Measurements from ENCODE around the gene CAST.
"Not testable (repeated sequence)": the region's sequence is repeated elsewhere in the genome, so short reads cannot be mapped to it uniquely, and the experiment has no call there.

CAST gene

GRCh38 chr5:96716007-96716406 is 53.8 kb downstream of the CAST start:
- no peak for DNase-seq

DNA sequence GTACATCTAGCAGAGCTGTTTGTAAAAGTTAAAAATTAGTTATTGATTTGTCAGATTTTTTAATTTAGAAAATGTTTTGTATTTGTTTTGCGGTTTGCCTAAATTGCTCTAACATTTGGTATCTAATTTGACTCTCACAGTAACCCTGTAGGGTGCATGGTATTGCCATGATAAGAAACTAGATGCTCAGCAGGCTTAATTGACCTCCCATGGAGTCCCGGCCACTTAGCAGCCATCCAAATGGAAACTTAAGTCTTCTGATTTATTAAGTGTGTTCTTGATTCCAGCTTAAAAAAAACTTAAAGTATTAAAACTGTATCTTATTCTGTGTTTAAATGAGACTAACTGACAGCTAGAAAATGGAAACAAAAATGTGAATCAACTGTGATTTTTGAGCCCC is 54.5 kb downstream of the CAST start:
- no peak for DNase-seq

DNA sequence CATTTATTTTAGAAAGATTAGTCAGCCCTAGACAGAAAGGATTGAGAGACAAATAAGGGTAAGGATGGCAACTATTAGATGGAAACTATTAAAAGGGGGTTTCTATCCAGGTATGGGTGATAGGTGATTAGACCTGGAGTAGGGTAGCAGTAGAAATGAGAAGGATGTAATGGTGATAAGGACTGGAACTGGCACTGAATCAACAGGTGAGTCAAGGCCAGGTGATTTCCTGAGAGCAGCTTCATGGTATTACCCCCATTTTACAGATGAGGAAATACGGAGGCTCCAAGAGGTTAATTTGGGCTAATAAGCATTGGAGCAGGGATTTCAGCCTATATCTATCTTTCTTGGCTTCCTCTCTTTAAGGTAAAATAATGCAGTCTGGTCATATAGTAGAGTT is 55.7 kb downstream of the CAST start:
- DNase-seq, result no peak

DNA sequence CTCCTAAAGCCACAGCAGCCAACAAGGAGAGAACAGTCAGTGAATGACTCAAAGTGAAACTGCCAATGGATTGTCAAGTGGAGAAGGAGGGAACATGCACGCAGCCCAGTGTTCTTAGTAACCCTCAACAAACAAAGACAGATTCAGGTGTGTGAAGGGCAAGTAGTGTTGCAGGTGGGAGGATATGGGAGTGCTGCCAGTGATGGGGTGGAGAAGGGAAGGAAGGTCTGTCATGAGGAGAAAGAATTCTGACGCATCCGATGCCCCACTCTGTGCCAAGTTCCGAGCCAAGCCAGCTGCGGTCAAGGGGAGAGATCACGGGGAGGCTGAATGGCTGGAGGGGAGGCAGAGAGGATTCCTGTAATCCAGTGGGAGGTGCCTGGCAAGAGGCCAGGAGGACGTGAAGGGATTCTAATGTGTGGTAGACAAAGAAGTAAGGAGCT is 56.5 kb downstream of the CAST start:
- no peak for DNase-seq

DNA sequence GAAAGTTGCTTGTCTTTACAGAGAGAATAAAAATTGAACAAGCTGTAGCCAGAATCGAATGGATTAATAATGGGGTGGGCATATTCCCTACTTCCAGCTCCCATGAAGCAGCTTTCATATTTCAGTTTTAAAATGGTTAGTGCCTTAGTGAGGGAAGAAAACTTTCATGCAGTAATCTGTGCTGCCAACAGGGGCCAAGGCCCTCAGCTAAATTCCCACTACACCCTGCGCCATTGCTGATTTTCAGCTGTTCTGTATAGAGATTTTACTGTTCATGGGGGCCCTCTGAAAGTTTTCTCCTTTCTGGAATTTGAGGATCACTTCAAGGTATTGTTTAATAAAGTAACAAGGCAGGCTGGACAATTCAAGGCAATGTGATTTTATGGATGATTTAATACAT is 58.2 kb downstream of the CAST start:
- no peak for DNase-seq

- DNase-seq, result no peak
Measured at GRCh38 chr5:96721351-96721977, 59.3 kb downstream of the CAST start.

GRCh38 chr5:96725257-96725656 is 63.1 kb downstream of the CAST start:
- no peak for DNase-seq

GRCh38 chr5:96726802-96727201 is 64.6 kb downstream of the CAST start:
- no peak for DNase-seq

DNA sequence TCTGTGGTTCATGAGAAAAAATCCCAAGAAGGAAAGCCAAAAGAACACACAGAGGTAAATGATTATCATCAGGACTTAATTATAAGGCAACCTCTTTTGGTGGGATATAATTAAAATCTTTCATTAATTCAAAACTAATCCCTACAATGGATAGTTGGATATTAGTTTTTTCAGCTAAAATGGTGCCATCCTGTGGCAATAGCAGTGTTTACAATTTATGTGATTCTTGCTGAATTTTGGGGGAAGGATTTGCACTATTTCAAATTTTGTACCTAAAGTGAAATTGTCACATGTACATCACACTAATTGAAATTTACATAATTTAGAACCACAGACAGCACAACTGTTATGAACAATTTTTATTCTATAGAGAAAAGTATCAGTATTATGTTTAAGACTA is 67.0 kb downstream of the CAST start:
- no peak for DNase-seq

DNA sequence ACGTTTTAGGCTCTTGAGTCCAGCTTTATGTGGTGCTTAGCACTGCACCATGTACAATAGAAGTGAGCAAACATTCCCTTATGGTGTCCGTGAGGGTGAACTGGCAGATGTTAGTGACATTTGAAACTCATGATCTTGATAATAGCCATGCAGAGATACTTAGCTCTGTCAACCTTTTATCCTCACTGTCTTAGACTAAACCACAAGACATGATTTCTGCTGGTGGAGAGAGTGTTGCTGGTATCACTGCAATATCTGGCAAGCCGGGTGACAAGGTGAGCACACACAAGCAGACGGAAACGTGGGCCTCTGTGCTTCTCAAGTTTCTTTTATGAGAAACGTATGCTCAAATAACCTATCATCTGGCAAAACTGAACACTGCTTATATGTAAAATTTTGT is 68.4 kb downstream of the CAST start:
- no peak for DNase-seq

DNA sequence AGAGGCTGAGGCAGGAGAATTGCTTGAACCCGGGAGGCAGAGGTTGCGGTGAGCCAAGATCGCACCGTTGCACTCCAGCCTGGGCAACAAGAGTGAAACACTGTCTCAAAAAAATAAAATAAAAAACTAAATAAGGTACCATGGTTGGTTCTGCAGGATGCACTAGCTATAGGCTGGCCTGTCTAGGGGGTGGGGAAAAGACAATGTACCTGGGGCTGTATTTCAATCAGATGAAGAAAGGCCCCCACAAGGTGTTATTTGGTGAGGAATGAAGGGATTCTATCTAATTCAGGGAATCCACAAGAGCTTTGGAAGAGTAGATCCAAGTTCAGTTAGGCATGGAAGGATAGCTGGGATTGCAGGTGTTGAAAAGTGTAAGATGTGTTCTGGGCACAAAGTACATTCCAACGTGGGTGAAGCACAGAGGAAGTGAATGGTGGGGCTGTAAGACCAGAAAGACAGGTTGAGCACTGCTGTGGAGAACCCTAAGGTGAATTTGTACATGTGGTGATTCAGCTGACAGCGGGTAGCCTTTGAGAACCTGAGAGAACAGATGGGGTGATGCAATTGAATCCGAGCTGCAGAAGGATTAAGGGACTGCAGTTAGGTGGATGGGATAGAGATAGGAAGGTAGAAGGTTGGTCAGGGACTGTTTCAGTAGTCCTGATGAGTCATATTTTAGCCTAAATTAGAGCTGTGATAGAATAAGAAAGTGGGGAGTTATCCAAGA is 71.8 kb downstream of the CAST start:
- no peak for DNase-seq

DNA sequence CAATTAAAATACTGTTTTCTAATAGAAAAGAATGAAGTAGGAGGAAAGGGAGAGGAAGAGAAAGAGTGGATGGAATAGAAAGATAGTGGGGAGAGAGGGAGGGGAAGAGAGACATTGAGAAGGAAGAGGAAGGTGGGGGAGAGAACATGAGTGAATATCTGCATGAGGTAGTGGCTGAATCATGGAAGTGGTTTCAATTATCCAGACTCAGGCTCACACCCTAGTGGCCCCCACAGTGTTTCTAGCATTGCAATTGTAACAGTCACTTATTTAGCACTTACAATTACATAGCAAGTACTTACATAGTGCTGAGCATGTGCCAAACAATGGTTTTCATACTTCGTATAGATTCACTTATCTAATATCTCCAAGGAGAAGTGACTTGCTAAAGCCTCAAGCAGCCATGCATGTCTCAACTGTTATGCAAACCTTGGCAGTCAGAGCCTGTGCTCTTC is 72.7 kb downstream of the CAST start:
- no peak for DNase-seq

GRCh38 chr5:96736937-96737336 is 74.8 kb downstream of the CAST start:
- no peak for DNase-seq

GRCh38 chr5:96741106-96741505 is 78.9 kb downstream of the CAST start:
- no peak for DNase-seq

- DNase-seq, result no peak
Measured at GRCh38 chr5:96741891-96742309, 79.7 kb downstream of the CAST start.

- DNase-seq, result no peak
Measured at GRCh38 chr5:96742538-96742937, 80.4 kb downstream of the CAST start.

DNA sequence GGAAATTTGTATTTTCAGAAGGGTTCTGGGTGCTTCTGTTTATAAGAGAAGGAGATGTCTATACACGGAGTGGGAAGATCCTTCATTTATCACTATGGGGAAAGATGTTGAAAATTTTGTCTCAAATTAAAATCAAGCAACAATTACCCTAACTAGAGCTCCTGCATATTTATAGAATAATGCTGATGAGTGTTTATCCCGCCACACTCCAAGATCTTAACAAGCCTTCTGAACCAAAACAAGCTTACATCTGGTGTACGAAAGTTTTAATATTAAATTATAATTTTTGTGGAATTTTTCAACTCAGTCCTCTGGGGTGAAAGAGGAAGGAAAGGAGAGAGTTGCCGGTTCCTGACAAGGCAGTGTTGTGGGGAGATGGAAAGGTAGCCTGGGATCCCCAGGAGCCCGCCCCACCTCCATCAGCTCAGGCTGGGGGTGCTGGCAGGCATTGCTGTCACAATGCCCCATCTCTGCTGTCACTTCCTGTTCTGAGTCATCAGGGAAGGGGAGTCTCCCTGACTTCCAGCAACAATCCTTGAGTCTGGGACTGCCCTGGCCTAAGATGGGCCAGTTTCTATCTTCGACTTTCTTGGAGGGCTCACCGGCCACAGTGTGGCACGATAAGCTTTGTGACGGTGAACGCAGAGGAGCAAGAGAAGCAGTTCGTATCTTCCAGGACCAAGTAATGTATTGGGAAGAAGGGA is 81.0 kb downstream of the CAST start:
- DNase-seq, result no peak

DNA sequence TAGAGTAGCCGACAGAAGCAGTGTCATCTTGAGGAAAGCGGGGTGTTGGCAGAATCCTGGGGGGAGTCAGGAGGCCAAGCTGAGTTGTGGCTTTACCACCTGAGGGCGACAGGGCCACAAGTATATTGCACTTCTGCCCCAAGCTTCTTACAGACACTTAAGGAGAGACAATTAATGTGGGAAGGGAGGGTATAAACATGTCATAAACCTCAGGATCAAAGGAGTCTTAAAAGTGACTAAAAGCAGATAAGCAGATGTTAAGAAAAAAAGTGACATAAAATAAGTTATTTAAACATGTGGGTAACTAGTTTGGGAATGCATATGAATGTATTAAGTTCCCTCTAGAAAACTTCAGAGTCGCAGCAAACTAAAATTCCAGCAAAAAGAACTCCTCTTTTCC is 81.6 kb downstream of the CAST start:
- no peak for DNase-seq

DNA sequence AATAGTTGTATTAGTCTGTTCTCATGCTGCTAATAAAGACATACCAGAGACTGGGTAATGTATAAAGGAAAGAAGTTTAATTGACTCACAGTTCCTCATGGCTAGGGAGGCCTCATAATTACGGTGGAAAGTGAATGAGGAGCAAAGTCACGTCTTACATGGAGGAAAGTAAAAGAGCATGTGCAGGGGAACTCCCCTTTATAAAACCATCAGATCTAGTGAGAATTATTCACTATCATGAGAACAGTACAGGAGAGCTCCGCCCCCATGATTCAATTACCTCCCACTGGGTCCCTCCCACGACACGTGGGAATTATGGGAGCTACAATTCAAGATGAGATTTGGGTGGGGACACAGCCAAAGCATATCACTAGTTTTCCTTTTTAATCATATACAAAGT is 82.0 kb downstream of the CAST start:
- not testable (repeated sequence) for DNase-seq

DNA sequence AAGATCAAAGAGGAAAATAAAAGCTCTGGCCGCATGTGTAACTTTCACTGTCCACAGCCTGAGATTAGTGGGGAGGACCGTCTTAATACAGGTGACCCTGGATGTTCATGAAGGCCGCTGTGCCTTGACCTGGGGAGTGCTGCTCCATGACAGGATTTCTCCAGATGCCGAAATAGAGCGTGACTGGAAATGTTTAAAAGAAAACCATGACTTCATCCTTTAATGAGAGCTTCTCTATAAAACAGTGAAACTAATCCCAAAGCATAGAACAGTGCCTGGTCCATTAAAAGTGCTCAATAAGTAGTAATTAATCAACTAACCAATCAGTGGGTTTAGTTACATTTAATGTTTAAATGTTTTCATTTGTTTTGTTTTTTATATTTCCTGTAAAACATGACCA is 82.8 kb downstream of the CAST start:
- DNase-seq, result no peak

DNA sequence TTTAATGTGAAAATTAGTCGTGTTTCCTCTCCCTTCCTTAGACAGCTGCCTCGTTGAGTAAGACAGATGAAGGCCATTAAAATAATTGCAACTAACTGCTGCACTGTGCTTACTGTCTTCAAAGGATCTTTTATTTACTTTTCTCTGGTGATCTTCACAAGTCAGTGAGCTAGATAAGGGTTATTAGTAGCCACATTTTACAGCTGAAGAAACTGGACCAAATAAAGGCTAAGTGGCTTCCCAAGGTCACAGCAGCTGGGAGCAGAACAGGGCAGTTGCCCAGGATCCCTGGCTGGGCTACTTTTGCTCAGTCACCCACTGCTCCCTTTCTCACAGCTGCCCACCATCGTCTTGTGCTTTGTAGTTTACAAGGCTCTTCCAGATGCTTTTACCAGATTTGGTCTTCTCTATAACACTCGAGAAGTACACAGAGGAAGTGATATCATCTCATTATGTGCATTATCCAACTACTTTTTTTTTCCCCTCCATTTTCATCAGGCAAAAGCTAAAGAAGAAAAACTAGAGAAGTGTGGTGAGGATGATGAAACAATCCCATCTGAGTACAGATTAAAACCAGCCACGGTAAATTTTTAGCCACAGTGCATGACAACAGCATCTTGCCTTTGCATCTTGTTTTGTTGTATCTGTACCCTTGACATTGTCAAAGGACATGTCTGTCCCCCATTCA is 83.8 kb downstream of the CAST start:
- DNase-seq, result peak; percentile 38

- DNase-seq, result no peak
Measured at GRCh38 chr5:96747720-96748119, 85.5 kb downstream of the CAST start.

- DNase-seq, result no peak
Measured at GRCh38 chr5:96750110-96750822, 88.1 kb downstream of the CAST start.
